Neural cell (in vitro differentiated cells): ENCODE data around the gene COL16A1. TPM values are rescaled to one million over a fixed set of nuclear protein-coding genes. Genes with fewer than 3 reads are reported as not detected.

ENCODE experiments used
- H2AFZ ChIP-seq: fragments of 200-600, 300-800 bp; sonication (generic), shearing (Covaris generic); 2 replicates; pipeline ENCODE4 v1.6.0; 2014; ENCODE audit warnings: low read depth, mild to moderate bottlenecking, antibody characterized with exemption, low read length, moderate library complexity
- H3F3A ChIP-seq: fragments of 200-600 bp; shearing (Covaris generic); 2 replicates; pipeline ENCODE4 v1.6.1; 2016; ENCODE audit warnings: mild to moderate bottlenecking, moderate library complexity, mixed read lengths, antibody characterized with exemption, low read length; ENCODE audit not compliant: insufficient read depth, poor library complexity, severe bottlenecking
- H3K27ac ChIP-seq: fragments of 200-600, 300-800 bp; sonication (generic), shearing (Covaris generic); 2 replicates; pipeline ENCODE4 v1.5.1; 2014; ENCODE audit warnings: mild to moderate bottlenecking, low read length, moderate library complexity
- H3K27me3 ChIP-seq: fragments of 300-800, 200-600 bp; sonication (generic), shearing (Covaris generic); 2 replicates; pipeline ENCODE4 v1.6.0; 2014; ENCODE audit warnings: mild to moderate bottlenecking, low read depth, low read length, moderate library complexity; ENCODE audit not compliant: insufficient read depth
- H3K36me3 ChIP-seq: fragments of 300-800, 200-600 bp; sonication (generic), shearing (Covaris generic); 2 replicates; pipeline ENCODE4 v1.5.1; 2014; ENCODE audit warnings: mild to moderate bottlenecking, antibody characterized with exemption, low read length, moderate library complexity; ENCODE audit not compliant: insufficient read depth
- H3K4me2 ChIP-seq: fragments of 300-800, 200-600 bp; sonication (generic), shearing (Covaris generic); 2 replicates; pipeline ENCODE4 v1.6.0; 2014; ENCODE audit warnings: mild to moderate bottlenecking, low read length
- H3K4me3 ChIP-seq: fragments of 300-800, 200-600 bp; sonication (generic), shearing (Covaris generic); 2 replicates; pipeline ENCODE4 v1.5.1; 2014; ENCODE audit warnings: mild to moderate bottlenecking, low read length, moderate library complexity
- H3K79me2 ChIP-seq: fragments of 200-600 bp; shearing (Covaris generic); replicated peaks from 2 replicates; pipeline ENCODE4 v1.6.0; 2014; ENCODE audit warnings: mild to moderate bottlenecking, low read length, moderate library complexity; ENCODE audit not compliant: insufficient read depth
- H3K9ac ChIP-seq: fragments of 300-800, 200-600 bp; sonication (generic), shearing (Covaris generic); 2 replicates; pipeline ENCODE4 v1.6.1; 2016; ENCODE audit warnings: mild to moderate bottlenecking, low read length, mixed read lengths
- H3K9me2 ChIP-seq: fragments of 200-600 bp; shearing (Covaris generic); 2 replicates; pipeline ENCODE4 v1.6.1; 2016; ENCODE audit warnings: mild to moderate bottlenecking, low read length, mixed read lengths; ENCODE audit not compliant: insufficient read depth
- H3K9me3 ChIP-seq: fragments of 200-600, 300-800 bp; sonication (generic), shearing (Covaris generic); 2 replicates; pipeline ENCODE4 v1.6.1; 2016; ENCODE audit warnings: mild to moderate bottlenecking, mixed run types, low read length, moderate library complexity, mixed read lengths
- H4K20me1 ChIP-seq: fragments of 200-600 bp; shearing (Covaris generic); 2 replicates; pipeline ENCODE4 v1.6.1; 2016; ENCODE audit warnings: mild to moderate bottlenecking, mixed run types; ENCODE audit not compliant: insufficient read depth
- CTCF ChIP-seq: fragments of 450-650 bp; IDR thresholded peaks from 2 replicates; pipeline ENCODE4 v1.5.1; 2014; ENCODE audit warnings: antibody characterized with exemption, mild to moderate bottlenecking, moderate library complexity; ENCODE audit not compliant: poor library complexity, severe bottlenecking
- EP300 ChIP-seq: fragments of 450-650 bp; conservative IDR thresholded peaks from 2 replicates; pipeline ENCODE4 v1.6.1; 2014; ENCODE audit warnings: antibody characterized with exemption, mild to moderate bottlenecking, moderate library complexity; ENCODE audit not compliant: poor library complexity, severe bottlenecking
- EZH2 ChIP-seq: fragments of 200-600, 300-800 bp; shearing (Covaris generic), sonication (generic); IDR thresholded peaks from 2 replicates; pipeline ENCODE4 v1.6.1; 2014; ENCODE audit warnings: antibody characterized with exemption, low read length, borderline replicate concordance, mild to moderate bottlenecking; ENCODE audit not compliant: insufficient read depth, poor library complexity, severe bottlenecking
- MXI1 ChIP-seq: fragments of 450-650 bp; conservative IDR thresholded peaks from 2 replicates; pipeline ENCODE4 v1.6.1; 2014; ENCODE audit warnings: antibody characterized with exemption, mild to moderate bottlenecking; ENCODE audit not compliant: poor library complexity, severe bottlenecking
- POLR2AphosphoS5 ChIP-seq: IDR thresholded peaks from 2 replicates; pipeline ENCODE4 v1.6.1; 2012
- RAD21 ChIP-seq: fragments of 450-650 bp; conservative IDR thresholded peaks from 2 replicates; pipeline ENCODE4 v1.6.1; 2014; ENCODE audit warnings: antibody characterized with exemption, mild to moderate bottlenecking, moderate library complexity
- SMC3 ChIP-seq: fragments of 450-650 bp; conservative IDR thresholded peaks from 2 replicates; pipeline ENCODE4 v1.6.1; 2014; ENCODE audit warnings: antibody characterized with exemption, mild to moderate bottlenecking, moderate library complexity; ENCODE audit not compliant: poor library complexity
- TAF1 ChIP-seq: IDR thresholded peaks from 2 replicates; pipeline ENCODE4 v1.6.1; 2012; ENCODE audit warnings: low read depth
- polyA plus RNA-seq: library from polyadenylated mRNA; depleted of rRNA; stranded (reverse); fragments of >200 nt; gene quantifications from 2 replicates; pipeline ENCODE4 v1.2.3, GENCODE V29; 2014
- TF ChIP-seq, protein P1 (sequence below): IDR thresholded peaks from 2 replicates; pipeline ENCODE4 v1.6.1; 2012; ENCODE audit warnings: borderline replicate concordance

COL16A1 gene
- polyA plus RNA-seq, 1 donor from 2014 or later: 3.4 TPM

GRCh38 chr1:31674626-31675025, 29.2 kb downstream of the COL16A1 start:
- Histone ChIP-seq H3K9me2 (no peaks in the 10 kb centered on the region), H4K20me1 (no peaks in the 10 kb centered on the region), H3K27me3 (no peaks in the 10 kb centered on the region), H3K36me3 (no peaks in the 10 kb centered on the region), H3K9ac (no peak overlapping the region), H3K4me2 (no peak overlapping the region), H3K27ac (no peak overlapping the region), H2AFZ (no peak overlapping the region), H3K9me3 (no peaks in the 10 kb centered on the region), H3F3A (no peaks in the 10 kb centered on the region), H3K4me3 (no peak overlapping the region), H3K79me2 (no peaks in the 10 kb centered on the region)
- TF ChIP-seq CTCF (no peak), MXI1 (no peak), SMC3 (no peak), EZH2 (no peak), POLR2AphosphoS5 (no peak), RAD21 (no peak), TAF1 (no peak), EP300 (no peak)
- TF ChIP-seq, protein P1, sequence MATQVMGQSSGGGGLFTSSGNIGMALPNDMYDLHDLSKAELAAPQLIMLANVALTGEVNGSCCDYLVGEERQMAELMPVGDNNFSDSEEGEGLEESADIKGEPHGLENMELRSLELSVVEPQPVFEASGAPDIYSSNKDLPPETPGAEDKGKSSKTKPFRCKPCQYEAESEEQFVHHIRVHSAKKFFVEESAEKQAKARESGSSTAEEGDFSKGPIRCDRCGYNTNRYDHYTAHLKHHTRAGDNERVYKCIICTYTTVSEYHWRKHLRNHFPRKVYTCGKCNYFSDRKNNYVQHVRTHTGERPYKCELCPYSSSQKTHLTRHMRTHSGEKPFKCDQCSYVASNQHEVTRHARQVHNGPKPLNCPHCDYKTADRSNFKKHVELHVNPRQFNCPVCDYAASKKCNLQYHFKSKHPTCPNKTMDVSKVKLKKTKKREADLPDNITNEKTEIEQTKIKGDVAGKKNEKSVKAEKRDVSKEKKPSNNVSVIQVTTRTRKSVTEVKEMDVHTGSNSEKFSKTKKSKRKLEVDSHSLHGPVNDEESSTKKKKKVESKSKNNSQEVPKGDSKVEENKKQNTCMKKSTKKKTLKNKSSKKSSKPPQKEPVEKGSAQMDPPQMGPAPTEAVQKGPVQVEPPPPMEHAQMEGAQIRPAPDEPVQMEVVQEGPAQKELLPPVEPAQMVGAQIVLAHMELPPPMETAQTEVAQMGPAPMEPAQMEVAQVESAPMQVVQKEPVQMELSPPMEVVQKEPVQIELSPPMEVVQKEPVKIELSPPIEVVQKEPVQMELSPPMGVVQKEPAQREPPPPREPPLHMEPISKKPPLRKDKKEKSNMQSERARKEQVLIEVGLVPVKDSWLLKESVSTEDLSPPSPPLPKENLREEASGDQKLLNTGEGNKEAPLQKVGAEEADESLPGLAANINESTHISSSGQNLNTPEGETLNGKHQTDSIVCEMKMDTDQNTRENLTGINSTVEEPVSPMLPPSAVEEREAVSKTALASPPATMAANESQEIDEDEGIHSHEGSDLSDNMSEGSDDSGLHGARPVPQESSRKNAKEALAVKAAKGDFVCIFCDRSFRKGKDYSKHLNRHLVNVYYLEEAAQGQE: no peak

GRCh38 chr1:31673433-31673832, 30.4 kb downstream of the COL16A1 start:
- no peak overlapping the region for H3K4me2 ChIP-seq
- H3K36me3 ChIP-seq: no peaks in the 10 kb centered on the region
- H4K20me1 ChIP-seq: no peaks in the 10 kb centered on the region
- no peak overlapping the region for H3K4me3 ChIP-seq
- no peaks in the 10 kb centered on the region for H3K27me3 ChIP-seq
- H3K27ac ChIP-seq: no peak overlapping the region
- TF ChIP-seq TAF1 (no peak), SMC3 (no peak), RAD21 (no peak), EZH2 (no peak), POLR2AphosphoS5 (no peak), EP300 (no peak), CTCF (no peak), MXI1 (no peak)
- TF ChIP-seq, protein P1: no peak
- H3K9me2 ChIP-seq: no peaks in the 10 kb centered on the region
- H3F3A ChIP-seq: no peaks in the 10 kb centered on the region
- no peaks in the 10 kb centered on the region for H3K9me3 ChIP-seq
- H2AFZ ChIP-seq: no peak overlapping the region
- no peak overlapping the region for H3K9ac ChIP-seq
- H3K79me2 ChIP-seq: no peaks in the 10 kb centered on the region
